ENCODE data around the gene CCBE1. TPM values are rescaled to one million over a fixed set of nuclear protein-coding genes. Genes with fewer than 3 reads are reported as not detected.

CCBE1 gene
- total RNA-seq, 1 donor from 2014 or later = 14.0 TPM

DNA sequence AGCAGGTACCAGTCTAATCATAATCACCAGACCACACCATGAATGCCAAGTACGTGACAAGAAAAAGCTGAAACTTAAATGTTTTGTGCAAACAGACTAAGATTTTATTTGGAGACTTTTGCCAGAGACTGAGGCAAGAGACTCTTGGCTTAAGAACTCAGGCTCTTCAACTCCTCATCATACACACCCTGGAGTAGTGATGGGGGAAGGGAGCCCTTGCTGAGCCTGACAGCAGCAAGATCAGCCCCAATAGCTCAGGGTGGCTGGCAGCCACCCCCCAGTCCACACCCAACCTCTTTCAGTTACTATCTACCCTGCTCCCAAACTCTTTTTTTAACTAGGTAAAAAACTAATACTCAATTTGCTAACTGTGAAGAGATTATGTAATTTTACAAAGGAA, 114.8 kb downstream of the CCBE1 start:
- H3K27ac ChIP-seq = no peak overlapping the region
- H3K27me3 ChIP-seq (ENCODE audit: low read depth) = no peaks in the 10 kb centered on the region
- intact Hi-C loops (cut with DNase I) = no loop called here

DNA sequence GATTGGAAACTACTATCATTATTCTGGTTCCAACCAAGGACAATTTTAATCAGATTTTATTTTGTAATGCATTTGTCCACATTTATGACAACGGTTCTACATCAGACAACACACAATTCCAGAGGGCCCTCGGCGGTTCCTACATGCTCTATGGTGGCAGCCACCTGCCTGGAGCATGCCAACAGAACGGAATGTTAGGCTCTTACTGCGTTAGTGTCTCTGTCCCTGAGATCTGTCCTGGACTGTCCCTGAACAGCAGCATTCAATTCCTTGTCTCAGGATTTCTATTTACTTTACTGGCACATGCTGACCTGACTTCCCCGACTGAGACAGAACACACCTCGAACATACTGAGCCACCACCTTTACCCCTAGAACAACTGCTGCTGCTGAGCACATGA, 117.7 kb downstream of the CCBE1 start:
- intact Hi-C loops (cut with DNase I) = no loop called here
- no peak overlapping the region for H3K4me3 ChIP-seq
- no peak for DNase-seq
- no peaks in the 10 kb centered on the region for H3K9me3 ChIP-seq
- no peaks in the 10 kb centered on the region for H3K27me3 ChIP-seq (ENCODE audit: low read depth)
- no peaks in the 10 kb centered on the region for H3K36me3 ChIP-seq
- H3K27ac ChIP-seq = no peak overlapping the region
- TF ChIP-seq, protein P1, sequence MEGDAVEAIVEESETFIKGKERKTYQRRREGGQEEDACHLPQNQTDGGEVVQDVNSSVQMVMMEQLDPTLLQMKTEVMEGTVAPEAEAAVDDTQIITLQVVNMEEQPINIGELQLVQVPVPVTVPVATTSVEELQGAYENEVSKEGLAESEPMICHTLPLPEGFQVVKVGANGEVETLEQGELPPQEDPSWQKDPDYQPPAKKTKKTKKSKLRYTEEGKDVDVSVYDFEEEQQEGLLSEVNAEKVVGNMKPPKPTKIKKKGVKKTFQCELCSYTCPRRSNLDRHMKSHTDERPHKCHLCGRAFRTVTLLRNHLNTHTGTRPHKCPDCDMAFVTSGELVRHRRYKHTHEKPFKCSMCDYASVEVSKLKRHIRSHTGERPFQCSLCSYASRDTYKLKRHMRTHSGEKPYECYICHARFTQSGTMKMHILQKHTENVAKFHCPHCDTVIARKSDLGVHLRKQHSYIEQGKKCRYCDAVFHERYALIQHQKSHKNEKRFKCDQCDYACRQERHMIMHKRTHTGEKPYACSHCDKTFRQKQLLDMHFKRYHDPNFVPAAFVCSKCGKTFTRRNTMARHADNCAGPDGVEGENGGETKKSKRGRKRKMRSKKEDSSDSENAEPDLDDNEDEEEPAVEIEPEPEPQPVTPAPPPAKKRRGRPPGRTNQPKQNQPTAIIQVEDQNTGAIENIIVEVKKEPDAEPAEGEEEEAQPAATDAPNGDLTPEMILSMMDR (IDR thresholded peaks at IDR 0.05) = no peak
- no peak for ATAC-seq
- H3K4me1 ChIP-seq = peaks cover 7% of the 10 kb centered on the region

More for the DNA sequence above, 114.8 kb downstream of the CCBE1 start:
- Histone ChIP-seq H3K36me3 (no peaks in the 10 kb centered on the region), H3K9me3 (no peaks in the 10 kb centered on the region), H3K4me3 (no peak overlapping the region), H3K4me1 (peaks cover 7% of the 10 kb centered on the region)
- TF ChIP-seq, protein P1 (IDR thresholded peaks at IDR 0.05) = no peak
- ATAC-seq = peak; percentile 57 to 60
- no peak for DNase-seq

DNA sequence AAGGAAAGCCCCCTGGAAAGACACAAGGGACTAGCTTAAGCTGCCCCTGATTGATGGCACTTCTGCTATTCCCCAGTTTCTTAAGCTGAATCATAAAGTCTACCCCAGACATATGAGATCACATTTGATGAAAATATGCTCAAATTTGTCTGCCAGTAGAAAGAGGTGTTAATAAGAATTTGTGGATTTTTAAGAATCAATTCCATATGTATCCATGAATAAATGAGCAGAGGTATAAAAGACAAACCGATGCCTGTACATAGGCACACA, 119.9 kb downstream of the CCBE1 start:
- Histone ChIP-seq H3K4me3 (no peak overlapping the region), H3K9me3 (no peaks in the 10 kb centered on the region), H3K27ac (no peak overlapping the region), H3K4me1 (peaks cover 7% of the 10 kb centered on the region), H3K36me3 (no peaks in the 10 kb centered on the region), H3K27me3 (ENCODE audit: low read depth) (no peaks in the 10 kb centered on the region)
- TF ChIP-seq, protein P1 (IDR thresholded peaks at IDR 0.05) = no peak
- ATAC-seq (no peak), DNase-seq (no peak)
- intact Hi-C loops (cut with DNase I) = no loop called here

DNA sequence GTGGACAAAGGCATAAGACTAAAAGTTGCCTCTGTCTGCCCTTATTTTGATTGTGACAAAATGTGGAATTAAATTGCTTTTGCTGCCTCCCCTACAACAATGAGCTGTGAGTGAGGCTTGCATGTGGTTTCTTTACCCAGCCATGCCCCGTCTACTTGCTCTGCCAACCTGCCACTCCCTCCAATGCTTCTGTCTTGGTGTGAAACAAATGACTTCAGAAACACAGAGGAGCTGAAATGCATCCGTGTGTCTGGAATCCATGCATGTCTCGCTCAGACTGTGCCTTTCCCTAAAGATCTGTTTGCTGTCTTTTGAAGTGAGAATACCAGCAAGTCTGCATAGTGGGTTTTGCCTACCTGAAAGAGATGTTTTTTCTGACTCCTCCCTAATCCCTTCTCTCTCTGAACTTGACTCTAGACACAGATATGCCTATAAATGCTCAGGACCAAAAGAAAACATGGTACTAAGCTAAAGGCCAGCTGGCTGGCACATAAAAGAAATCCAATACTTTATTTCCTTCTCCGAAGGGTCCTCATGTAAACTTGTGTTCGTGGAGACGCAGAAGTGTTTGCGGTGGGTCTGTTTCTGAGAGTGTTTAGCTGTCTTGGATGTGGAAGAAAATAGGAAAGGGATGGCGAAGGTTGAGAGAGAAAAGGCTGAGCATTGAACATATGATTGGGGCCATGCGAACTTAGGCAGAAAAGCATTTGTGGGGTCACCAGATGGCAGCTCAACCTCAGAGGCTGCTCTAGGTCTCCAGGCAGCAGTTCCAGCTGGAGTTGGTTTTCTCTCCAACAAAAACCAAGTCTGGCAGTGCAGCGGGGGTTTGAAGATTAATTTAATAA, 120.5 kb downstream of the CCBE1 start:
- DNase-seq (no peak), ATAC-seq (no peak)
- no peak overlapping the region for H3K27ac ChIP-seq
- intact Hi-C loops (cut with DNase I) = no loop called here
- no peaks in the 10 kb centered on the region for H3K36me3 ChIP-seq
- H3K4me3 ChIP-seq = no peak overlapping the region
- H3K4me1 ChIP-seq = peaks cover 1% of the 10 kb centered on the region
- TF ChIP-seq, protein P1 (IDR thresholded peaks at IDR 0.05) = no peak
- H3K9me3 ChIP-seq = no peaks in the 10 kb centered on the region
- H3K27me3 ChIP-seq (ENCODE audit: low read depth) = no peaks in the 10 kb centered on the region

DNA sequence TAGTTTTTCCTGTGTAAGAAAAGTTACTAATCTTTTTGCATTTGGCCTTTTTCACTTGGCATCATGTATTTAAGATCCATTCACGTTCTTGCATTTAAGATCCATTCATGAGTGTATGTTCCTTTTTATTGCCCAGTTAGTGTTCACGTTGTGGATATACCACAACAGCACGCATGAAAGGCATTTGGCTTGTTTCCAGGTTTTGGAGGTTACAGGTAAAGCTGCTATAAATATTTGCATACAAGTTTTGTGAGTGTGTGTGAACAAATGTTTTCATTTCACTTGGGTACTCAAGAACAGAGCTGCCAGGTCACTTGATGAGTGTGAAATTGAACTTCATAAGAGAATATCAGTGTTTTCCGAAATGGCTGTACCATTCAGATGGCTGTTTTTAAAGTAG, 121.2 kb downstream of the CCBE1 start:
- Histone ChIP-seq H3K27ac (no peak overlapping the region), H3K9me3 (no peaks in the 10 kb centered on the region), H3K27me3 (ENCODE audit: low read depth) (no peaks in the 10 kb centered on the region), H3K4me3 (no peak overlapping the region), H3K4me1 (no peaks in the 10 kb centered on the region), H3K36me3 (no peaks in the 10 kb centered on the region)
- intact Hi-C loops (cut with DNase I) = no loop called here
- TF ChIP-seq, protein P1 (IDR thresholded peaks at IDR 0.05) = no peak
- no peak for DNase-seq
- ATAC-seq = no peak

All from lower lobe of right lung (tissue), 2 donors.